ENCODE results near the gene GPR173.

Gene GPR173

GRCh38 chrX:53091354-53091753 is 42.8 kb downstream of the GPR173 start:
- no peak for DNase-seq

- peak; percentile 81 for DNase-seq
Observed at GRCh38 chrX:53093177-53093655, 44.6 kb downstream of the GPR173 start.

DNA sequence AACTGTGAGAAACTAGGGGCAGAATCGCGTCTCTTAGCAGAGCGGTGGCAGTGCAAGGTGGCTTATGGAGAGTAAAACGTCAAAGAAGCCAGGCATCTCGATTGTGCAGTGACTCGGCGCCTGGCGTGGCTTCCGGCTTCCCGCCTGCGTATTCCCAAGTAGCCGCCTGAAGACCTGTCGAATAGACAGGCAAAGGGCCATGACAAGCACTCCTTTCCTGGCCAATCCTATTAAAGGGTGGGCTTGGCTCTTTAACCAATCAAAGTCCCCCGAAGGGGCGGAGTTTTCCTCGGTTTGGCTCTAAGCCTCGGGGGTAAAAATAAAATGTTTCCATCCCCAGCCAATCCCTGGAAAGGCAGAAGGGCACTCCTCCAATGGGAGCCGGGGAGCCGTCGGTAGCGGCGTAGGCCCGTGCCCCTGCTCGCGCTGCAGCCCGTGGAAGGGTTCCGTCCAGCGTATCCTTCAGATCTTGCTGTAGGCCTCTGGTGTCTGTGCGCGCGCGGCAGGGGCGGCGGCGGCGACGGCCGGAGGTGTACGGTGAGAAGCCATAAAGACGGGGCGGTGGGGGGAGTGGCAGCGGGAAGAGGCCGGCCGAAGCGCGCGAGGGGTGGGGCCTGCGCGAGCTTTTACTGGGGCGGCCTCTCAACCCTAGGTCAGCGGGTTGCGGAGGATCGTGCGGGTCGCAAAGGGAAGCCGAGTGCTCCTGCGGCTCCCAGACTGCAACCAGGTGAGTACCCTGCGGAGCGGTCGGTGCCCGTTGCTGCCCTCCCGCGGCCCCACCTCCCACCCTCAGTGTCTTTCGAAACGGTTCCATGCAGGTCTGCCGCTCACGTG is 45.4 kb downstream of the GPR173 start, which contains the start of gene KANTR:
Gene KANTR, plus strand, starts transcription at position 395 of the 834 bp plus-strand sequence. CDS start 30,131 bp downstream, outside the sequence.
- peak; percentile 92 for DNase-seq

- DNase-seq = no peak
Observed at GRCh38 chrX:53094582-53094905, 46.0 kb downstream of the GPR173 start.

DNA sequence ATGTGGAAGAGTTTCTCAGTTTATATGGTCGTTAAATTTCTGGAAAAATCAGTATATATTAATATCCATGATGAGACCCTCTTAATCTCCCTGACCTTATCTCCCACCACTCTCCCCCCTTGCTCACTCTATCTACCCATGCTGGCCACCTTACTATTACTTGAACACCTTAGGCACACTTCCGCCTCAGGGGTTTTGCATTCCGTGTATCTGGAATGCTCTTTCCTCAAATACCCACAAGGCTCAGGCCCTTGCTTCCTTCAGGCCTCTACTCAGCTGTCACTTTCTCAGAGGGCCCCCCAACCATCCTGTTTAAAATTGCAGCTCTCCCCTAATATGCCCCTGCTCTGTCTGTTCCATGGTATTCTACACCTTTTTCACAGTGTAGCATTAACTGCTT is 47.2 kb downstream of the GPR173 start:
- DNase-seq = no peak

- DNase-seq = no peak
Observed at GRCh38 chrX:53114864-53115549, 66.4 kb downstream of the GPR173 start.

- DNase-seq = no peak
Observed at GRCh38 chrX:53115550-53115874, 66.9 kb downstream of the GPR173 start.

DNA sequence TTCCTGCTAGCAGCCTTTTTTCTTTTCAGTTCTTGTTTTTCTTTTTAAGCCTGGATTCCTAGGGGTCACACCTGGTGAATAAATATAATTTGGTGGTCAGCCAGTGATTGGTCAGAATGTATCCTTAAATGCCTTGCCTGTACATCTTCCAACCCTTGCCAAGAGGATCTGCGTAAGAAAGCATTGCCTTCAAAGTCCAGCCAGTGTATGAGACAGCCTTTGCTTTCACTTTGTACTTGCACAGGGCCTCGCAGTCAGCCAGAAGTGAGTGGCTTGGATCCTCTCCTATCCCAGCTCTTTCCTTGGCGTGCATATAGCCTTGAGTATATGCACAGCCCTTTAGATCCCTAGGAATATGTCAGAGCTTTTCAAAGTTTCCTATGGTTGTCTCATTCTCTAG is 67.5 kb downstream of the GPR173 start:
- no peak for DNase-seq

DNA sequence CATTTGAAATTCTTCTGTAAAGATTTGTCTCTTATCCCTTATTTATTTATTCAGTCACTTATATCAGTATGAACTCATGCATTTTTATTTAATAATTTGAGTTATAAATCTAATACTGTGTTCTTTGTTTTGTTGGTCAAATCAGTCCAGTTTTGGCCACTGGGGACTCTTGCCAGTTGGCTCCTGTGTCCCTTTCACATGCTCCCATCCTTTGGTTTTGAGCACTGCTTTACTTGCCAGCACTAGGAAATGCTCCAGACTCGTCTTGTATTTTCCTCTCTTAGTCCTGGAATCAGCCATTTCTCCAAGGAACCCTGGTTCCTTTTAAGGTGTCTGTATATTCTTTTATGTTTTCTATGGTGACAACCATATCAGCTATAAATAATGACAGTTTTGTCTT is 73.4 kb downstream of the GPR173 start:
- DNase-seq = no peak

DNA sequence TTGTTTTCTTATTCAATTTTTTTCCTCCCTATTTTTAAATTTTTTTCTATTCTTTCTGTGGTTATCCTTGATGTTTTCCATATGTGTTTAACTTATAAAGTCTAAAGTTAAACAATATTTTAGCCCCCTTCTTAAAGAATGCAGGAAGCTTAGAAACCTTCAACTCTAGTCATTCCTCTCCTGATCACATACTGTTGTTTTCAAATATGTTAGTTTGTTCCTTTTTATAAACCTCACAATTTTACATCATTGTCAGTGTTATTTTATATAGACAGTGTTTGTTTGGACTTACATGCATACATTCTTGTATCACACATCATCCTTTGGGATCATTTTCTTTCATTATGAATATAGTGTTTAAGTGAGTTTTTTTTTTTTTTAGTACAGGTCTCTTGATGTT is 76.9 kb downstream of the GPR173 start:
- DNase-seq = no peak

DNA sequence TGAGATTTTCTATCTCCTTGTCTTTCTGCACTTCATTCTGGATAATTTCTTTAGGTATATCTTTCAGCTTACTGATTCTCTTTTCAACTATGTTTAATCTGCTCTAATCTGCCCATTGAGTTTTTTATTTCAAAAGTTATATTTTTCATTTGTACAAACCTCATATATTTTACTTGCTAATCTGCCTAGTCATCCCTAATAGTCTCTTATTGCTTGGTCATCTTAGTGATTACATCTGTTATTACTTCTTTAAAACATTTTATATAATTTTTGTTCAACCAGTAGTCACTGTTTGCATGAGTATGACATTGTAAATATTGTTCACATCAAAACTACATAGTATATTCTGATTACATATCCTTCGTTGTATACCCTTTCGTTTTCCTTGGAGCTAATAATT is 77.8 kb downstream of the GPR173 start:
- no peak for DNase-seq

GRCh38 chrX:53128097-53128749 is 79.6 kb downstream of the GPR173 start:
- no peak for DNase-seq
